HFF-Myc (cell line): ENCODE results near the gene NAALADL2.

Experiments
- DNase-seq: peaks from one replicate; pipeline ENCODE4 v3.0.0-alpha.2; 2011; ENCODE audit warnings: low read depth; ENCODE audit errors: extremely low read depth
- H3K4me3 ChIP-seq: replicated peaks from 2 replicates; pipeline ENCODE4 v1.5.1; 2011; ENCODE audit warnings: low read depth, mild to moderate bottlenecking, control low read depth, low read length
- TF ChIP-seq, protein P1 (sequence below): IDR thresholded peaks from 2 replicates; pipeline ENCODE4 v1.5.1; 2012; ENCODE audit warnings: mild to moderate bottlenecking, low read depth, low read length, control low read depth; ENCODE audit errors: missing control alignments

The NAALADL2 gene

DNA sequence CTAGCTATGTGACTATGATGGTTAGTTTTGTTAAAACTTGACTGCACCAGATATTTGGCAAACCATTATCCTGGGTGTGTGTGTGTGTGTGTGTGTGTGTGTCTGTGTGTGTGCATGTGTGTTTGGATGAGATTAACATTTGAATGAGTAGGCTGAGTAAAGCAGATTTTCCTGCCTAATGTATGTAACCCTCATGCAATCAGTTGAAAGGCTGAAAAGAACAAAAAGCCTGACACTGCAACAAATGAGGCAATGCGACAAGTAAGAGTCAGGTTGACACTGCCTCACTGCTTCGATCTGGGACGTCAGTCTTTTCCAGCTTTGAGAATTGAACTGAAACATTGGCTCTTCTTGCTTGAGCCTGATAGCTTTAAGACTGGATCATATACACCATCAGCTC is 643.0 kb downstream of the NAALADL2 start:
- H3K4me3 ChIP-seq = no peak overlapping the region
- DNase-seq = no peak
- TF ChIP-seq, protein P1, sequence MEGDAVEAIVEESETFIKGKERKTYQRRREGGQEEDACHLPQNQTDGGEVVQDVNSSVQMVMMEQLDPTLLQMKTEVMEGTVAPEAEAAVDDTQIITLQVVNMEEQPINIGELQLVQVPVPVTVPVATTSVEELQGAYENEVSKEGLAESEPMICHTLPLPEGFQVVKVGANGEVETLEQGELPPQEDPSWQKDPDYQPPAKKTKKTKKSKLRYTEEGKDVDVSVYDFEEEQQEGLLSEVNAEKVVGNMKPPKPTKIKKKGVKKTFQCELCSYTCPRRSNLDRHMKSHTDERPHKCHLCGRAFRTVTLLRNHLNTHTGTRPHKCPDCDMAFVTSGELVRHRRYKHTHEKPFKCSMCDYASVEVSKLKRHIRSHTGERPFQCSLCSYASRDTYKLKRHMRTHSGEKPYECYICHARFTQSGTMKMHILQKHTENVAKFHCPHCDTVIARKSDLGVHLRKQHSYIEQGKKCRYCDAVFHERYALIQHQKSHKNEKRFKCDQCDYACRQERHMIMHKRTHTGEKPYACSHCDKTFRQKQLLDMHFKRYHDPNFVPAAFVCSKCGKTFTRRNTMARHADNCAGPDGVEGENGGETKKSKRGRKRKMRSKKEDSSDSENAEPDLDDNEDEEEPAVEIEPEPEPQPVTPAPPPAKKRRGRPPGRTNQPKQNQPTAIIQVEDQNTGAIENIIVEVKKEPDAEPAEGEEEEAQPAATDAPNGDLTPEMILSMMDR = no peak

DNA sequence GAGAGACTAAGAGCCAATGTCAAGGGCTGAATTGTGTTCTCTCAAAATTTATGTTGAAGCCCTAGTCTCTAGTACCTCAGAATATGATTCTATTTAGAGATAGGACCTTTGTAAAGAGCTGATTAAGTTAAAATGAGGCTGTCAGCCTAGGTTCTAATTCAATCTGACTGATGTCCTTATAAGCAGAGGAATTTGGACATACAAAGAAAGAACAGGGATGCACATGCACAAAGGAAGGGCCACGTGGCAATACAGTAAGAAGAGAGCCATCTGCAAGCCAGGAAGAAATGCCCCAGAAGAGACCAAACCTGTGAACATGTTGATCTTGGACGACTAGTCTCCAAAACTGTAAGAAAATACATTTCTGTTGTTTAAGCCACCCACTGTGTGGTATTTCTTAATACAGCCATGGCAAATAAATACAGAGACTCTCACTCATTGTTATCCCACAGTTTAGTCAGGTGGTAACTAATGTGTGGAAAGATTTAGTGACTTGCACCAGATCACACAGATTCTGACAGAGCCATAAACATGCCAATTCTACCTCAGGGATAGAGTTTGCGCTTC is 652.2 kb downstream of the NAALADL2 start:
- TF ChIP-seq, protein P1 = no peak
- H3K4me3 ChIP-seq = no peak overlapping the region
- DNase-seq = no peak

DNA sequence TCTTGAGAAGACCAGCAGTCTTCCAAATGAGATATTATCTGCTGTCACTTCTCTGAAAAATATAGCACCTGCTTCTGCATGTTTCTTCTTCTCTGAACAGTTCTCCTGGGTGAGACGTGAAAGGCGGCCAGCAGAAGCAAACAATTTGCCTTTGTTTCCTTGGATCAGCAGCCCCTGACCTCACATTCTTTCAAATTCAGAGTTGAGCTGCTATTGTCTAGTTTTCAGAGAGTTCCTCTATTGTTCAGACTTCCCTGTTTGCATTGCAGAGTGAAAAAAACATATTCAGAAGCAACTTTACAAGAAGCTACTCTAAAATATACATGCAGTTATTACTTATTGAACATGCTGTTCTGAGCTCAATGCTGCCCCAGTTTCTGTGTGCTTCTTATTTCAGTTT is 653.6 kb downstream of the NAALADL2 start:
- TF ChIP-seq, protein P1 = no peak
- DNase-seq = no peak
- no peak overlapping the region for H3K4me3 ChIP-seq

DNA sequence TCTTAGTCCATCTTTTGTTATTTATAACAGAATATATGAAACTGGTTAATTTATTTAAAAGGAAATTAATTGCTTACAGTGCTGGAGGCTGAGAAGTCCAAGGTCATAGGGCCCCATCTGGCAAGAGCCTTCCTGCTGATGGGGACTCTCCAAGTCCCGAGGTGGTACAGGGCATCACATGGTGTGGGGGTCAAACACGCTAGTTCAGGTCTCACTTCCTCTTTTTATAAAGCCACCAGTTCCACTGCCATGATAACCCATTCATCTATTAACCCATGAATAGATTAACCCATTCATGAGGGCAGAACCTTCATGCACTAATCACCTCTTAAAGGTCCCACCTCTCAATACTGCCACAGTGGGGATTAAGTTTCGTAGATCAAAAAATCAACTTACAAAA is 659.3 kb downstream of the NAALADL2 start:
- TF ChIP-seq, protein P1 = no peak
- H3K4me3 ChIP-seq = no peak overlapping the region
- no peak for DNase-seq

DNA sequence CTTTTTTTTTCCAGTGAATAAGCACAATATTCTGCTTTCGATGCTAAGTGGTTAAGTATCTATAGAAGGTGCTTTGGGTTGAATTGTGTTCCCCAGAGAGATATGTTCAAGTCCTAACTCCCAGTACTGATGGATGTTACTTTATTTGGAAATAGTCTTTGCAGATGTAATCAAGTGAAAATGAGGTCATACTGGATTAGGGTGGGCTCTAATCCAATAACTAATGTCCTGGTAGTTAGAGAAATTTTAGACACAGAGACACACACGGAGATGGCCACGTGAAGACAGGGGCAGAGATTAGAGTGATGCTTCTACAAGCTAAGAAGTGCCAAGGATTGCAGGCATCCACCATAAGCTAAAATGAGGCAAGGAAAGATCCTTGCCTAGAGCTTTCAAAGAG is 662.3 kb downstream of the NAALADL2 start:
- DNase-seq = no peak
- TF ChIP-seq, protein P1 = no peak

DNA sequence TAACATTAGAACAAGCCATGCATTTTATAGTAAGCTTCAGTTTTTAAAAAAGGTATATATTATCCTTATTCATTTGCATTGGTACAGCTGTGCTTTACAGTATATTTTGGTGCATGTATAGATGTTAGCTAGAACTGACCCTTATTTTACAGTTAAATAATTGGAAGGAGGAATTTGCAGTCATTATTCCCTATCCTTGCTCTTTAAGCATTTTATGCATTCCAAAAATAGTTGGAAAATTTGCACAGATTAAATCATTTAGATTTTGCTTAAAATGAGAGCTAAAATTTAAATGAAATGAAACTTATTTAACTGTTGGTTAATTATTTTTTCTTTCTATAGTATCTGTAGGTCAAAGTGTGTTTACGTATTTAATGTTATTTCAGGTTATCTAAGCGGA is 667.1 kb downstream of the NAALADL2 start:
- no peak for DNase-seq
- TF ChIP-seq, protein P1 = no peak
- no peak overlapping the region; the same call in 1 of the 2 replicates for H3K4me3 ChIP-seq

More for the DNA sequence above, 662.3 kb downstream of the NAALADL2 start:
- H3K4me3 ChIP-seq = no peak overlapping the region
